Skeletal muscle satellite cell (primary cell): ENCODE data around the gene PDAP1.
"Not testable (repeated sequence)": the region's sequence is repeated elsewhere in the genome, so short reads cannot be mapped to it uniquely, and the experiment has no call there.

ENCODE experiments used
- H3K27me3 ChIP-seq: 2 replicates; pipeline ENCODE4 v1.7.0; 2013; ENCODE audit warnings: low read length; ENCODE audit not compliant: control insufficient read depth, insufficient read depth
- H3K36me3 ChIP-seq: 2 replicates; pipeline ENCODE4 v1.7.0; 2013; ENCODE audit warnings: mild to moderate bottlenecking, control low read depth, low read length; ENCODE audit not compliant: insufficient read depth
- H3K4me1 ChIP-seq: 2 replicates; pipeline ENCODE4 v1.7.0; 2013; ENCODE audit warnings: low read length; ENCODE audit not compliant: control insufficient read depth, insufficient read depth
- H3K4me2 ChIP-seq: 2 replicates; pipeline ENCODE4 v1.7.0; 2013; ENCODE audit warnings: mild to moderate bottlenecking, low read length
- H3K4me3 ChIP-seq: 2 replicates; pipeline ENCODE4 v1.7.0; 2013; ENCODE audit warnings: low read length
- H3K9ac ChIP-seq: 2 replicates; pipeline ENCODE4 v1.7.0; 2013; ENCODE audit warnings: mild to moderate bottlenecking, low read depth, low read length, moderate library complexity
- H3K9me3 ChIP-seq: replicated peaks from 2 replicates; pipeline ENCODE4 v1.7.0; 2013; ENCODE audit warnings: mild to moderate bottlenecking, control low read depth, low read length

The PDAP1 gene

GRCh38 chr7:99371376-99371920 lies 36.9 kb downstream of the PDAP1 start:
- H3K36me3 ChIP-seq, result peaks cover 10% of the 10 kb centered on the region
- H3K4me3 ChIP-seq, result no peak overlapping the region
- no peak overlapping the region for H3K4me2 ChIP-seq
- H3K9me3 ChIP-seq, result no peaks in the 10 kb centered on the region
- no peak overlapping the region for H3K9ac ChIP-seq
- peaks cover 20% of the 10 kb centered on the region for H3K4me1 ChIP-seq
- H3K27me3 ChIP-seq, result no peaks in the 10 kb centered on the region

- no peaks in the 10 kb centered on the region for H3K9me3 ChIP-seq
- H3K4me1 ChIP-seq, result peaks cover 17% of the 10 kb centered on the region
- no peak overlapping the region for H3K9ac ChIP-seq
- no peak overlapping the region for H3K4me2 ChIP-seq
- H3K36me3 ChIP-seq, result peaks cover 22% of the 10 kb centered on the region
- H3K27me3 ChIP-seq, result no peaks in the 10 kb centered on the region
- H3K4me3 ChIP-seq, result no peak overlapping the region
Measured at GRCh38 chr7:99369767-99370391, 38.5 kb downstream of the PDAP1 start.

GRCh38 chr7:99368750-99369389 lies 39.5 kb downstream of the PDAP1 start:
- Histone ChIP-seq H3K4me1 (peaks cover 15% of the 10 kb centered on the region), H3K9ac (no peak overlapping the region), H3K9me3 (no peaks in the 10 kb centered on the region), H3K27me3 (no peaks in the 10 kb centered on the region), H3K4me2 (no peak overlapping the region), H3K4me3 (no peak overlapping the region), H3K36me3 (peaks cover 30% of the 10 kb centered on the region)

GRCh38 chr7:99366646-99367045 lies 41.8 kb downstream of the PDAP1 start:
- Histone ChIP-seq H3K4me3 (no peak overlapping the region), H3K4me2 (no peak overlapping the region), H3K27me3 (no peaks in the 10 kb centered on the region), H3K9me3 (no peaks in the 10 kb centered on the region), H3K36me3 (peaks cover 42% of the 10 kb centered on the region), H3K4me1 (peaks cover 4% of the 10 kb centered on the region), H3K9ac (no peak overlapping the region)

- Histone ChIP-seq H3K4me3 (no peak overlapping the region), H3K9me3 (no peaks in the 10 kb centered on the region), H3K9ac (no peak overlapping the region), H3K4me2 (no peak overlapping the region), H3K27me3 (no peaks in the 10 kb centered on the region), H3K36me3 (peaks cover 51% of the 10 kb centered on the region), H3K4me1 (peaks cover 4% of the 10 kb centered on the region)
Measured at GRCh38 chr7:99365318-99366141, 42.9 kb downstream of the PDAP1 start.

GRCh38 chr7:99363286-99363685 lies 45.1 kb downstream of the PDAP1 start:
- H3K36me3 ChIP-seq, result peaks cover 58% of the 10 kb centered on the region
- no peak overlapping the region for H3K9ac ChIP-seq
- H3K4me2 ChIP-seq, result no peak overlapping the region
- no peak overlapping the region for H3K4me3 ChIP-seq
- H3K9me3 ChIP-seq, result no peaks in the 10 kb centered on the region
- H3K4me1 ChIP-seq, result no peaks in the 10 kb centered on the region
- H3K27me3 ChIP-seq, result no peaks in the 10 kb centered on the region

- Histone ChIP-seq H3K4me3 (no peak overlapping the region), H3K9ac (no peak overlapping the region), H3K36me3 (peaks cover 63% of the 10 kb centered on the region), H3K27me3 (no peaks in the 10 kb centered on the region), H3K9me3 (no peaks in the 10 kb centered on the region), H3K4me2 (no peak overlapping the region), H3K4me1 (no peaks in the 10 kb centered on the region)
Measured at GRCh38 chr7:99362801-99363200, 45.6 kb downstream of the PDAP1 start.

- no peaks in the 10 kb centered on the region for H3K9me3 ChIP-seq
- no peak overlapping the region for H3K4me3 ChIP-seq
- H3K27me3 ChIP-seq, result no peaks in the 10 kb centered on the region
- H3K9ac ChIP-seq, result no peak overlapping the region
- peaks cover 58% of the 10 kb centered on the region for H3K36me3 ChIP-seq
- H3K4me1 ChIP-seq, result no peaks in the 10 kb centered on the region
- H3K4me2 ChIP-seq, result no peak overlapping the region
Measured at GRCh38 chr7:99359465-99360154, 48.8 kb downstream of the PDAP1 start.

GRCh38 chr7:99358521-99358920 lies 49.9 kb downstream of the PDAP1 start:
- H3K4me1 ChIP-seq, H3K9me3 ChIP-seq, H3K9ac ChIP-seq, H3K4me2 ChIP-seq, H3K4me3 ChIP-seq, H3K27me3 ChIP-seq: not testable (repeated sequence)
- H3K36me3 ChIP-seq, result peaks cover 58% of the 10 kb centered on the region

- Histone ChIP-seq H3K9me3 (no peaks in the 10 kb centered on the region), H3K9ac (no peak overlapping the region), H3K4me1 (no peaks in the 10 kb centered on the region), H3K4me2 (no peak overlapping the region), H3K36me3 (peaks cover 53% of the 10 kb centered on the region), H3K27me3 (no peaks in the 10 kb centered on the region), H3K4me3 (no peak overlapping the region)
Measured at GRCh38 chr7:99357701-99358490, 50.5 kb downstream of the PDAP1 start.
